Measurements from ENCODE around the gene DISC1.

DNA sequence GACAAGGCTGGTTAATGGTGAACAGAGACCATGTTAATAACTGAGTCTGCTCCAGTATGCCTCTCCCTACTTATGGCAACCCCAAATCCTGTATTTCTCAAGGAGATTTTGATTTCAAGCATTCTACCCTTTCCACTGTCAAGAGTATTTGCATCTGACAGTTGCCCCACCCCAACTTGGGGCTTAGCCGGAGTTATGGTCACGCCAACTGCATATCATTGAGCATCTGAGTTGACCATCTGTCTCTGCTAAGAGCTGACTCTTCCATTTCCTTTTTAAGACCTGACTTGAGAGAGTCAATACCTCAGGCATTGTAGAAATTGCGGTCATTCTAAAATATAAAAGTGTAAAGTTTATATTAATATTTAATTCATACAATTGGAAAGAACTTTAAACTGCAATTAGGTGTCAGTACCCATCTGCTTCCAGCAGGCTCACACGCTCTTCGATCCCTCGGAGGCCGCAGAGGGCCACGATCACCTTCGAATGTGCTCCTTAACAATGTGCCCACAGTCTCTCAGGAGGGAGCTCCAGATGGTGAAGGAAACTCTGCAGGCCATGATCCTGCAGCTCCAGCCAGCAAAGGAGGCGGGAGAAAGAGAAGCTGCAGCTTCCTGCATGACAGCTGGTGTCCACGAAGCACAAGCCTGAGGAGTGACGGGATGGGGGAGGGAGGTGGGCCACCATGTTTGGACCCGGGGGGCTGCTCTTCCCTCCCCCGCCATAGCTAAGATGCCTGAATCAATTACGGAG is 409.8 kb downstream of the DISC1 start:
- TF ChIP-seq CTCF (conservative IDR thresholded peaks at IDR 0.05 in 1 of 2, IDR thresholded peaks at IDR 0.05 in 1 of 2; ENCODE audit: low read depth in 1 of 2, low read length in 2 of 2) (no peak), EZH2 (IDR thresholded peaks at IDR 0.05; ENCODE audit: low read length, missing control alignments) (no peak)

All from fibroblast of lung (primary cell).